ENCODE data around the gene AQP2. TPM values are rescaled to one million over a fixed set of nuclear protein-coding genes. Genes with fewer than 3 reads are reported as not detected.

Gene AQP2
- total RNA-seq, 1 donor from 2014 or later = not detected

- DNase-seq = no peak
These were observed 39.7 kb downstream of the AQP2 start for GRCh38 chr12:49990273-49990672.

GRCh38 chr12:49998453-49998852 lies 47.9 kb downstream of the AQP2 start:
- DNase-seq = no peak

GRCh38 chr12:50003595-50003994 lies 53.1 kb downstream of the AQP2 start:
- DNase-seq = no peak

GRCh38 chr12:50004696-50005095 lies 54.2 kb downstream of the AQP2 start:
- DNase-seq = no peak

GRCh38 chr12:50005175-50005574 lies 54.6 kb downstream of the AQP2 start:
- no peak for DNase-seq

GRCh38 chr12:50006280-50006679 lies 55.7 kb downstream of the AQP2 start:
- no peak for DNase-seq

GRCh38 chr12:50006754-50007442 lies 56.4 kb downstream of the AQP2 start:
- no peak for DNase-seq

Other genes with a start within 250 kb of the AQP2 start
- gene FMNL3, start 243.3 kb upstream of the AQP2 start, total RNA-seq = 24.1 TPM
- gene TMBIM6, start 209.2 kb upstream of the AQP2 start, total RNA-seq = 228 TPM
- 9.7 TPM for gene NCKAP5L, start 122.3 kb upstream of the AQP2 start, total RNA-seq
- 2.2 TPM for gene BCDIN3D, start 107.6 kb upstream of the AQP2 start, total RNA-seq
- gene FAIM2, start 46.8 kb upstream of the AQP2 start, total RNA-seq = 0.99 TPM
- gene AQP5, start 11.1 kb downstream of the AQP2 start, total RNA-seq = 5.7 TPM
- gene AQP6, start 22.2 kb downstream of the AQP2 start, total RNA-seq = 0.20 TPM
- gene RACGAP1, start 74.8 kb downstream of the AQP2 start, total RNA-seq = 32.4 TPM
- gene ASIC1, start 106.9 kb downstream of the AQP2 start, total RNA-seq = 4.0 TPM
- 25.9 TPM for gene SMARCD1, start 134.6 kb downstream of the AQP2 start, total RNA-seq
- 163 TPM for gene GPD1, start 153.3 kb downstream of the AQP2 start, total RNA-seq
- gene COX14, start 161.5 kb downstream of the AQP2 start, total RNA-seq = 34.8 TPM
- gene CERS5, start 216.6 kb downstream of the AQP2 start, total RNA-seq = 40.8 TPM